ENCODE results near the gene TNC. TPM values are rescaled to one million over a fixed set of nuclear protein-coding genes. Genes with fewer than 3 reads are reported as not detected.

TNC gene
- total RNA-seq, 2 experiments from 2014 or later = 0.05 to 0.22 TPM

- H3K27me3 Mint-ChIP-seq = peaks cover 60% of the 10 kb centered on the region
Measured at GRCh38 chr9:115114084-115114483, 3.9 kb downstream of the TNC start.

GRCh38 chr9:115111874-115112273 is 6.1 kb downstream of the TNC start:
- ChIA-PET CTCF (no interaction called here), POLR2A (no interaction called here)
- intact Hi-C loops (cut with micrococcal nuclease) = no loop called here
- no peak for ATAC-seq
- Mint-ChIP-seq H3K4me3 (no peak overlapping the region), H3K9me3 (no peaks in the 10 kb centered on the region), H3K27me3 (peaks cover 41% of the 10 kb centered on the region), H3K36me3 (ENCODE audit: low read depth) (no peaks in the 10 kb centered on the region), H3K4me1 (ENCODE audit: low read depth) (peaks cover under 1% of the 10 kb centered on the region), H3K27ac (no peak overlapping the region)
- TF ChIP-seq CTCF (IDR thresholded peaks at IDR 0.05) = no peak
- no peak for DNase-seq

More at GRCh38 chr9:115114084-115114483, 3.9 kb downstream of the TNC start:
- Mint-ChIP-seq H3K4me3 (no peak overlapping the region), H3K9me3 (no peaks in the 10 kb centered on the region), H3K36me3 (ENCODE audit: low read depth) (no peaks in the 10 kb centered on the region), H3K4me1 (ENCODE audit: low read depth) (no peaks in the 10 kb centered on the region), H3K27ac (no peak overlapping the region)
- POLR2A ChIA-PET = interaction anchor here (0.6 kb wide), 1 partner anchor 205 kb away, joined by 4 read pairs; no protein-coding TSS in a partner anchor
- TF ChIP-seq CTCF (IDR thresholded peaks at IDR 0.05) = no peak
- DNase-seq (no peak), ATAC-seq (no peak)
- CTCF ChIA-PET = no interaction called here
- intact Hi-C loops (cut with micrococcal nuclease) = no loop called here

GRCh38 chr9:115109486-115109885 is 8.5 kb downstream of the TNC start:
- ChIA-PET POLR2A (no interaction called here), CTCF (no interaction called here)
- Mint-ChIP-seq H3K27me3 (peaks cover 32% of the 10 kb centered on the region), H3K4me1 (ENCODE audit: low read depth) (peaks cover 8% of the 10 kb centered on the region), H3K27ac (no peak overlapping the region), H3K36me3 (ENCODE audit: low read depth) (no peaks in the 10 kb centered on the region), H3K9me3 (no peaks in the 10 kb centered on the region), H3K4me3 (no peak overlapping the region)
- DNase-seq = no peak
- no peak for ATAC-seq
- TF ChIP-seq CTCF (IDR thresholded peaks at IDR 0.05) = no peak
- intact Hi-C loops (cut with micrococcal nuclease) = no loop called here

- CTCF ChIA-PET = interaction anchor here (0.8 kb wide), 1 partner anchor 10 kb away, joined by 3 read pairs; the partner anchor contains the start of gene TNC
- H3K4me1 Mint-ChIP-seq (ENCODE audit: low read depth) = peaks cover 8% of the 10 kb centered on the region
Measured at GRCh38 chr9:115107701-115108100, 10.3 kb downstream of the TNC start.

GRCh38 chr9:115106642-115107041 is 11.3 kb downstream of the TNC start:
- CTCF ChIA-PET = no interaction called here
- DNase-seq (no peak), ATAC-seq (no peak)
- intact Hi-C loops (cut with micrococcal nuclease) = no loop called here
- H3K36me3 Mint-ChIP-seq (ENCODE audit: low read depth) = no peaks in the 10 kb centered on the region
- peaks cover 8% of the 10 kb centered on the region for H3K4me1 Mint-ChIP-seq (ENCODE audit: low read depth)
- no peaks in the 10 kb centered on the region for H3K9me3 Mint-ChIP-seq
- peaks cover 19% of the 10 kb centered on the region for H3K27me3 Mint-ChIP-seq
- no peak overlapping the region for H3K27ac Mint-ChIP-seq
- H3K4me3 Mint-ChIP-seq = no peak overlapping the region
- TF ChIP-seq CTCF (IDR thresholded peaks at IDR 0.05) = no peak
- POLR2A ChIA-PET = no interaction called here

More at GRCh38 chr9:115107701-115108100, 10.3 kb downstream of the TNC start:
- no peaks in the 10 kb centered on the region for H3K36me3 Mint-ChIP-seq (ENCODE audit: low read depth)
- no peaks in the 10 kb centered on the region for H3K9me3 Mint-ChIP-seq
- ATAC-seq (no peak), DNase-seq (no peak)
- no peak overlapping the region for H3K4me3 Mint-ChIP-seq
- TF ChIP-seq CTCF (IDR thresholded peaks at IDR 0.05) = no peak
- H3K27me3 Mint-ChIP-seq = peaks cover 23% of the 10 kb centered on the region
- POLR2A ChIA-PET = no interaction called here
- no peak overlapping the region for H3K27ac Mint-ChIP-seq
- intact Hi-C loops (cut with micrococcal nuclease) = no loop called here

Measured in activated CD8-positive, alpha-beta T cell treated with anti-CD3 and anti-CD28 coated beads for 36 hours (primary cell).